ENCODE results near the gene ASB9. TPM values are rescaled to one million over a fixed set of nuclear protein-coding genes. Genes with fewer than 3 reads are reported as not detected.

The ASB9 gene
- total RNA-seq, 4 donors from 2014 or later, result 3.2 to 13.8 (median 7.6) TPM

- Histone ChIP-seq H3K4me3 (no peak overlapping the region), H3K27me3 (no peaks in the 10 kb centered on the region), H3K4me1 (no peaks in the 10 kb centered on the region), H3K27ac (no peak overlapping the region), H3K36me3 (no peaks in the 10 kb centered on the region), H3K9me3 (no peaks in the 10 kb centered on the region)
- DNase-seq, result no peak
- intact Hi-C loops (cut with DNase I; ENCODE audit: low total_unique reads), result no loop called here
- TF ChIP-seq POLR2A (IDR thresholded peaks at IDR 0.05) (no peak), CTCF (IDR thresholded peaks at IDR 0.05) (peak; percentile 23 to 36 (median 32))
Measured at GRCh38 chrX:15242899-15243555, 26.9 kb downstream of the ASB9 start.

- no peak for TF ChIP-seq CTCF (IDR thresholded peaks at IDR 0.05)
- TF ChIP-seq POLR2A (IDR thresholded peaks at IDR 0.05), result no peak
- Histone ChIP-seq H3K4me1 (no peaks in the 10 kb centered on the region), H3K9me3 (no peaks in the 10 kb centered on the region), H3K4me3 (no peak overlapping the region), H3K27me3 (no peaks in the 10 kb centered on the region), H3K27ac (no peak overlapping the region), H3K36me3 (no peaks in the 10 kb centered on the region)
- intact Hi-C loops (cut with DNase I; ENCODE audit: low total_unique reads), result no loop called here
- DNase-seq, result no peak
Measured at GRCh38 chrX:15241301-15241700, 28.6 kb downstream of the ASB9 start.

- H3K27me3 ChIP-seq, result no peaks in the 10 kb centered on the region
Measured at GRCh38 chrX:15240414-15240813, 29.5 kb downstream of the ASB9 start.

GRCh38 chrX:15236146-15236545, 33.7 kb downstream of the ASB9 start:
- H3K4me1 ChIP-seq, result no peaks in the 10 kb centered on the region
- no peaks in the 10 kb centered on the region for H3K27me3 ChIP-seq
- H3K9me3 ChIP-seq, result no peaks in the 10 kb centered on the region
- TF ChIP-seq POLR2A (IDR thresholded peaks at IDR 0.05) (no peak), CTCF (IDR thresholded peaks at IDR 0.05) (no peak)
- H3K27ac ChIP-seq, result no peak overlapping the region
- DNase-seq, result no peak
- H3K4me3 ChIP-seq, result no peak overlapping the region
- intact Hi-C loops (cut with DNase I; ENCODE audit: low total_unique reads), result no loop called here
- no peaks in the 10 kb centered on the region for H3K36me3 ChIP-seq

More at GRCh38 chrX:15240414-15240813, 29.5 kb downstream of the ASB9 start:
- intact Hi-C loops (cut with DNase I; ENCODE audit: low total_unique reads), result no loop called here
- no peak overlapping the region for H3K27ac ChIP-seq
- H3K36me3 ChIP-seq, result no peaks in the 10 kb centered on the region
- H3K9me3 ChIP-seq, result no peaks in the 10 kb centered on the region
- H3K4me3 ChIP-seq, result no peak overlapping the region
- no peaks in the 10 kb centered on the region for H3K4me1 ChIP-seq
- TF ChIP-seq CTCF (IDR thresholded peaks at IDR 0.05) (no peak), POLR2A (IDR thresholded peaks at IDR 0.05) (no peak)
- DNase-seq, result no peak

GRCh38 chrX:15235001-15235400, 34.9 kb downstream of the ASB9 start:
- H3K4me1 ChIP-seq, result no peaks in the 10 kb centered on the region
- no peaks in the 10 kb centered on the region for H3K27me3 ChIP-seq
- TF ChIP-seq CTCF (IDR thresholded peaks at IDR 0.05) (no peak), POLR2A (IDR thresholded peaks at IDR 0.05) (no peak)
- H3K9me3 ChIP-seq, result no peaks in the 10 kb centered on the region
- intact Hi-C loops (cut with DNase I; ENCODE audit: low total_unique reads), result no loop called here
- no peak for DNase-seq
- H3K4me3 ChIP-seq, result no peak overlapping the region
- no peaks in the 10 kb centered on the region for H3K36me3 ChIP-seq
- no peak overlapping the region for H3K27ac ChIP-seq
